GM18867 (cell line): ENCODE data around the gene FYCO1.
"Not testable (repeated sequence)": the region's sequence is repeated elsewhere in the genome, so short reads cannot be mapped to it uniquely, and the experiment has no call there.

Experiments used
- ATAC-seq: cut with Tn5 transposase; IDR thresholded peaks from one replicate; pipeline ENCODE4 v1.9.1; 2021; ENCODE audit warnings: mild to moderate bottlenecking, moderate library complexity; ENCODE audit not compliant: unreplicated experiment

FYCO1 gene

GRCh38 chr3:45995236-45996192 is at the start of gene FYCO1:
Gene FYCO1 (minus strand): TSS chr3:45995824. CDS start chr3:45984910, 10,914 bp downstream.
- peak; percentile 90 for ATAC-seq

GRCh38 chr3:46038916-46039315 is 43.3 kb upstream of the FYCO1 start:
- no peak for ATAC-seq

- not testable (repeated sequence) for ATAC-seq
Observed at GRCh38 chr3:46038071-46038470, 42.4 kb upstream of the FYCO1 start.

- ATAC-seq = no peak
Observed at GRCh38 chr3:46036191-46036590, 40.6 kb upstream of the FYCO1 start.

GRCh38 chr3:46031747-46032146 is 36.1 kb upstream of the FYCO1 start:
- no peak for ATAC-seq

GRCh38 chr3:46031269-46031668 is 35.6 kb upstream of the FYCO1 start:
- ATAC-seq = no peak

- no peak for ATAC-seq
Observed at GRCh38 chr3:46030626-46031025, 35.0 kb upstream of the FYCO1 start.

- no peak for ATAC-seq
Observed at GRCh38 chr3:46029953-46030543, 34.4 kb upstream of the FYCO1 start.

- no peak for ATAC-seq
Observed at GRCh38 chr3:46027736-46028397, 32.2 kb upstream of the FYCO1 start.

- no peak for ATAC-seq
Observed at GRCh38 chr3:46027021-46027705, 31.5 kb upstream of the FYCO1 start, which contains the start of gene XCR1. Gene XCR1 (minus strand): TSS chr3:46027483. CDS start chr3:46021947, 5,536 bp downstream.

- no peak for ATAC-seq
Observed at GRCh38 chr3:46025139-46025538, 29.5 kb upstream of the FYCO1 start.

GRCh38 chr3:46024131-46024530 is 28.5 kb upstream of the FYCO1 start:
- ATAC-seq = no peak

GRCh38 chr3:46022909-46023785 is 27.5 kb upstream of the FYCO1 start:
- ATAC-seq = no peak

- ATAC-seq = no peak
Observed at GRCh38 chr3:46021516-46021915, 25.9 kb upstream of the FYCO1 start.

- ATAC-seq = no peak
Observed at GRCh38 chr3:46020766-46021510, 25.3 kb upstream of the FYCO1 start.

- ATAC-seq = no peak
Observed at GRCh38 chr3:46019707-46020106, 24.1 kb upstream of the FYCO1 start.

GRCh38 chr3:46017720-46018119 is 22.1 kb upstream of the FYCO1 start:
- ATAC-seq = no peak

GRCh38 chr3:46013316-46014094 is 17.9 kb upstream of the FYCO1 start:
- no peak for ATAC-seq
